Endodermal cell (in vitro differentiated cells): ENCODE measurements around the gene CTNNA2. TPM values are rescaled to one million over a fixed set of nuclear protein-coding genes. Genes with fewer than 3 reads are reported as not detected.

Experiments
- DNase-seq: peaks from one replicate; pipeline ENCODE4 v3.0.0-alpha.2; 2017
- H3K27ac ChIP-seq: 2 replicates; pipeline ENCODE4 v1.5.1; 2013; ENCODE audit warnings: mild to moderate bottlenecking, low read depth, low read length, moderate library complexity
- H3K27me3 ChIP-seq: 2 replicates; pipeline ENCODE4 v1.6.1; 2013; ENCODE audit warnings: mild to moderate bottlenecking, low read length, moderate library complexity; ENCODE audit not compliant: insufficient read depth, control insufficient read depth, poor library complexity, severe bottlenecking
- H3K36me3 ChIP-seq: 2 replicates; pipeline ENCODE4 v1.7.0; 2013; ENCODE audit warnings: mild to moderate bottlenecking, low read length, moderate library complexity; ENCODE audit not compliant: control insufficient read depth, insufficient read depth
- H3K4me1 ChIP-seq: one replicate; pipeline ENCODE4 v1.7.0; 2013; ENCODE audit warnings: low read length; ENCODE audit not compliant: control insufficient read depth, insufficient read depth
- H3K4me3 ChIP-seq: 2 replicates; pipeline ENCODE4 v1.5.1; 2013; ENCODE audit warnings: mild to moderate bottlenecking, low read length, moderate library complexity
- H3K9ac ChIP-seq: 2 replicates; pipeline ENCODE4 v1.6.1; 2013; ENCODE audit warnings: mild to moderate bottlenecking, low read length, moderate library complexity; ENCODE audit not compliant: poor library complexity, severe bottlenecking; ENCODE audit errors: extremely low read depth
- H3K9me3 ChIP-seq: 2 replicates; pipeline ENCODE4 v1.6.1; 2013; ENCODE audit warnings: mild to moderate bottlenecking, low read length, moderate library complexity; ENCODE audit not compliant: control insufficient read depth
- H3K27ac Mint-ChIP-seq: 2 replicates; pipeline ENCODE4 v1.8.0; 2020; ENCODE audit warnings: mixed read lengths
- H3K27me3 Mint-ChIP-seq: 2 replicates; pipeline ENCODE4 v1.8.0; 2021; ENCODE audit warnings: mild to moderate bottlenecking, mixed read lengths; ENCODE audit not compliant: insufficient read depth
- H3K36me3 Mint-ChIP-seq: 2 replicates; pipeline ENCODE4 v1.8.0; 2020; ENCODE audit warnings: low read depth, mixed read lengths
- H3K4me1 Mint-ChIP-seq: 2 replicates; pipeline ENCODE4 v1.8.0; 2020; ENCODE audit warnings: mixed read lengths
- H3K4me3 Mint-ChIP-seq: 2 replicates; pipeline ENCODE4 v1.8.0; 2020; ENCODE audit warnings: mild to moderate bottlenecking, moderate library complexity, mixed read lengths
- H3K9me3 Mint-ChIP-seq: 2 replicates; pipeline ENCODE4 v1.8.0; 2020; ENCODE audit warnings: mild to moderate bottlenecking, mixed read lengths
- CTCF ChIP-seq: fragments of 200-600 bp; sonication (generic); conservative IDR thresholded peaks from 2 replicates; pipeline ENCODE4 v1.5.0; 2021; ENCODE audit warnings: antibody characterized with exemption, mild to moderate bottlenecking
- WGBS, 2 experiments: methylation state at CpG; one replicate each; pipeline versions ENCODE4 v1.1.5 to v1.1.7; 2013; ENCODE audit warnings: missing lambda C conversion rate in 2 of 2, mixed read lengths in 1 of 2; ENCODE audit not compliant: insufficient coverage in 1 of 2, insufficient read length in 1 of 2; 5-methylcytosine and 5-hydroxymethylcytosine counted together
- total RNA-seq, 2 donors: library from RNA; stranded (reverse); fragmentation: NEBNext Ultra II Directional in 1 of 2; extraction: Animal tissue kit (Norgen Biotek cat#: 25700) in 1 of 2; gene quantifications; 2 replicates in 1 of 2; 3 replicates in 1 of 2; pipeline ENCODE4 v1.2.1, GENCODE V29; 2021

Gene CTNNA2
- total RNA-seq, 2 donors from 2014 or later: 7.7 to 9.8 TPM

GRCh38 chr2:79944205-79944604 lies 431.4 kb downstream of the CTNNA2 start:
- no peak for TF ChIP-seq CTCF
- H3K4me1 Mint-ChIP-seq: peaks cover 7% of the 10 kb centered on the region
- no peak overlapping the region for H3K4me3 Mint-ChIP-seq
- Histone ChIP-seq H3K36me3 (no peaks in the 10 kb centered on the region), H3K9me3 (no peaks in the 10 kb centered on the region), H3K27me3 (no peaks in the 10 kb centered on the region), H3K4me3 (no peak overlapping the region), H3K4me1 (peaks cover 4% of the 10 kb centered on the region), H3K27ac (no peak overlapping the region), H3K9ac (no peak overlapping the region)
- H3K27ac Mint-ChIP-seq: no peak overlapping the region
- no peaks in the 10 kb centered on the region for H3K9me3 Mint-ChIP-seq
- no peaks in the 10 kb centered on the region for H3K36me3 Mint-ChIP-seq
- no peak for DNase-seq
- WGBS, 2 experiments: 88% methylated on average over 1 of the region's 1 CpG; no CpG with 5 or more reads in 1 of the 2 experiments
- H3K27me3 Mint-ChIP-seq: no peaks in the 10 kb centered on the region

- peaks cover 7% of the 10 kb centered on the region for H3K4me1 Mint-ChIP-seq
- Histone ChIP-seq H3K27me3 (no peaks in the 10 kb centered on the region), H3K9me3 (no peaks in the 10 kb centered on the region), H3K27ac (no peak overlapping the region), H3K9ac (no peak overlapping the region), H3K4me3 (no peak overlapping the region), H3K4me1 (peaks cover 4% of the 10 kb centered on the region), H3K36me3 (no peaks in the 10 kb centered on the region)
- no peaks in the 10 kb centered on the region for H3K27me3 Mint-ChIP-seq
- TF ChIP-seq CTCF: no peak
- 96% methylated on average over 4 to 5 of the region's 5 CpGs for WGBS, 2 experiments
- no peaks in the 10 kb centered on the region for H3K36me3 Mint-ChIP-seq
- H3K27ac Mint-ChIP-seq: no peak overlapping the region
- H3K9me3 Mint-ChIP-seq: no peaks in the 10 kb centered on the region
- no peak overlapping the region for H3K4me3 Mint-ChIP-seq
- DNase-seq: no peak
These were observed 433.0 kb downstream of the CTNNA2 start for GRCh38 chr2:79945653-79946445.

- Mint-ChIP-seq H3K27me3 (no peaks in the 10 kb centered on the region), H3K4me3 (no peak overlapping the region), H3K36me3 (no peaks in the 10 kb centered on the region), H3K4me1 (no peaks in the 10 kb centered on the region), H3K27ac (no peak overlapping the region), H3K9me3 (no peaks in the 10 kb centered on the region)
- H3K36me3 ChIP-seq: no peaks in the 10 kb centered on the region
- H3K27ac ChIP-seq: no peak overlapping the region
- no peaks in the 10 kb centered on the region for H3K27me3 ChIP-seq
- TF ChIP-seq CTCF: no peak
- DNase-seq: no peak
- 83 to 94% methylated on average over 2 of the region's 2 CpGs for WGBS, 2 experiments
- no peaks in the 10 kb centered on the region for H3K9me3 ChIP-seq
- no peaks in the 10 kb centered on the region for H3K4me1 ChIP-seq
- no peak overlapping the region for H3K9ac ChIP-seq
- no peak overlapping the region for H3K4me3 ChIP-seq
These were observed 434.9 kb downstream of the CTNNA2 start for GRCh38 chr2:79947751-79948150.
